Left ventricle myocardium inferior (tissue), 1 donor: Measurements from ENCODE around the gene FETUB. TPM values are rescaled to one million over a fixed set of nuclear protein-coding genes. Genes with fewer than 3 reads are reported as not detected.

ENCODE experiments used
- DNase-seq: peaks from one replicate; pipeline ENCODE4 v3.0.0-alpha.2; 2020
- H3K27ac ChIP-seq: fragments of 200-600 bp; replicated peaks from 2 replicates; pipeline ENCODE4 v1.8.0; 2021
- H3K27me3 ChIP-seq: fragments of 200-600 bp; 2 replicates; pipeline ENCODE4 v1.8.0; 2021; ENCODE audit warnings: low read depth
- H3K36me3 ChIP-seq: fragments of 200-600 bp; 2 replicates; pipeline ENCODE4 v1.8.0; 2021
- H3K4me1 ChIP-seq: fragments of 200-600 bp; 2 replicates; pipeline ENCODE4 v1.8.0; 2021
- H3K4me3 ChIP-seq: fragments of 200-600 bp; 2 replicates; pipeline ENCODE4 v1.8.0; 2021; ENCODE audit warnings: mild to moderate bottlenecking, moderate library complexity
- H3K9me3 ChIP-seq: fragments of 200-600 bp; replicated peaks from 2 replicates; pipeline ENCODE4 v1.8.0; 2021
- intact Hi-C: fragments of 100-400 bp; cut with micrococcal nuclease; formaldehyde crosslinking; loops from one replicate; pipeline ENCODE4 v1.11.0; 2022
- total RNA-seq: library from RNA; stranded (reverse); fragmentation: NEBNext Ultra II Directional; extraction: Animal tissue kit (Norgen Biotek cat#: 25700); gene quantifications from one replicate; pipeline ENCODE4 v1.2.1, GENCODE V29; 2021
- TF ChIP-seq, protein P1 (sequence below): fragments of 200-600 bp; IDR thresholded peaks from 2 replicates; pipeline ENCODE4 v1.8.0; 2021; ENCODE audit warnings: antibody characterized with exemption, mild to moderate bottlenecking, borderline replicate concordance
- donor health status: DM: no; HTN: yes; CAD: no; lungs with severe emphysema.

Gene FETUB
- total RNA-seq, 1 donor from 2014 or later, result not detected

DNA sequence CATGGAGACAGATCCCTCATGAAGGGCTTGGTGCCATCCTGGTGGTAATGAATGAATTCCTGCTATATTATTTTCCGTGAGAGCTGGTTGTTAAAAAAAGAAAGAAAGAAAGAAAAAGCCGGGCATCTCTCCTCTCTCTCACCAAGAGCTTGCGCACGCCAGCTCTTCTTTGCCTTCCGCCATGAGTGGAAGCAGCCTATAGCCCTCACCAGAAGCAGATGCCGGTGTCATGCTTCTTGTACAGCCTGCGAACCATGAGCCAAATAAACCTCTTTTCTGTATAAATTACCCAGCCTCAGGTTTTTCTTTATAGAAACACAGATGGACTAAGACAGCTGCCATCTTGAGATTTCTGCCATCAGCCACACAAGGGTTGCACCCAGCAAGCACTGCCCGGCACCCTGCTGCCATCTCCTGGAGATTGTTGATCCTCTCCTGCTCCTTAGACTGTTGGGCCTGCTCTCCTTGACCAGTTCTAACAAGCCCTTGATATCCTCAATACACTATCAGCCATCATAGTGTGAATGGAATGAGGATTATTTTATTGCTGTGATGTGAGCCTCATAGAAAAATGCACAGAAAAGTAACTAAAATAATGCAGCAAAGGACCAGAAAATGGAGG, 30.8 kb upstream of the FETUB start:
- Histone ChIP-seq H3K27me3 (peaks cover 19% of the 10 kb centered on the region), H3K27ac (no peak overlapping the region), H3K4me1 (no peaks in the 10 kb centered on the region), H3K36me3 (no peaks in the 10 kb centered on the region), H3K9me3 (no peaks in the 10 kb centered on the region), H3K4me3 (no peak overlapping the region)
- TF ChIP-seq, protein P1, sequence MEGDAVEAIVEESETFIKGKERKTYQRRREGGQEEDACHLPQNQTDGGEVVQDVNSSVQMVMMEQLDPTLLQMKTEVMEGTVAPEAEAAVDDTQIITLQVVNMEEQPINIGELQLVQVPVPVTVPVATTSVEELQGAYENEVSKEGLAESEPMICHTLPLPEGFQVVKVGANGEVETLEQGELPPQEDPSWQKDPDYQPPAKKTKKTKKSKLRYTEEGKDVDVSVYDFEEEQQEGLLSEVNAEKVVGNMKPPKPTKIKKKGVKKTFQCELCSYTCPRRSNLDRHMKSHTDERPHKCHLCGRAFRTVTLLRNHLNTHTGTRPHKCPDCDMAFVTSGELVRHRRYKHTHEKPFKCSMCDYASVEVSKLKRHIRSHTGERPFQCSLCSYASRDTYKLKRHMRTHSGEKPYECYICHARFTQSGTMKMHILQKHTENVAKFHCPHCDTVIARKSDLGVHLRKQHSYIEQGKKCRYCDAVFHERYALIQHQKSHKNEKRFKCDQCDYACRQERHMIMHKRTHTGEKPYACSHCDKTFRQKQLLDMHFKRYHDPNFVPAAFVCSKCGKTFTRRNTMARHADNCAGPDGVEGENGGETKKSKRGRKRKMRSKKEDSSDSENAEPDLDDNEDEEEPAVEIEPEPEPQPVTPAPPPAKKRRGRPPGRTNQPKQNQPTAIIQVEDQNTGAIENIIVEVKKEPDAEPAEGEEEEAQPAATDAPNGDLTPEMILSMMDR, result peak; percentile 40
- intact Hi-C loops, result no loop called here
- DNase-seq, result no peak

DNA sequence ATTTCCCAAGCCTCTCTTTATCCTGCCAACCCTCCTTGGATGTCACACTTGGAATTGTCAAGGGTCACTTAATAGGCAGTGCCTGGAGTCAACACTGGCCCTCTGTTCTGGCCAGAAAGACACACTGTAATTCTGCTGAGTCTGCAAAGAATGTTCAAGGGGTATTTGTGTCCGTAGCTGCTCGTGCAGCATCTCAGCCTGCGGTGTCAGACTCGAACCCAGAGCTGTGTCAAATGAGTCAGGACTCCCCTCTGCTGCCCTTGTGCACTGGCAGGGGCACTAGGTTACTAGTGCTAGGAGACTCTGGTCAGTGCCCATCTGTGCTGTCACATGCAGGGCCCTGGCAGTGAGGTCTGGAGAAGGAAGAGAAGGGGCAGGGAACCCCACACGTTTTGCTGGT, 28.1 kb upstream of the FETUB start:
- intact Hi-C loops, result no loop called here
- TF ChIP-seq, protein P1, result no peak
- peaks cover 5% of the 10 kb centered on the region for H3K4me1 ChIP-seq
- no peak overlapping the region for H3K27ac ChIP-seq
- H3K36me3 ChIP-seq, result no peaks in the 10 kb centered on the region
- H3K9me3 ChIP-seq, result no peaks in the 10 kb centered on the region
- DNase-seq, result no peak
- H3K27me3 ChIP-seq, result peaks cover 33% of the 10 kb centered on the region
- no peak overlapping the region for H3K4me3 ChIP-seq

DNA sequence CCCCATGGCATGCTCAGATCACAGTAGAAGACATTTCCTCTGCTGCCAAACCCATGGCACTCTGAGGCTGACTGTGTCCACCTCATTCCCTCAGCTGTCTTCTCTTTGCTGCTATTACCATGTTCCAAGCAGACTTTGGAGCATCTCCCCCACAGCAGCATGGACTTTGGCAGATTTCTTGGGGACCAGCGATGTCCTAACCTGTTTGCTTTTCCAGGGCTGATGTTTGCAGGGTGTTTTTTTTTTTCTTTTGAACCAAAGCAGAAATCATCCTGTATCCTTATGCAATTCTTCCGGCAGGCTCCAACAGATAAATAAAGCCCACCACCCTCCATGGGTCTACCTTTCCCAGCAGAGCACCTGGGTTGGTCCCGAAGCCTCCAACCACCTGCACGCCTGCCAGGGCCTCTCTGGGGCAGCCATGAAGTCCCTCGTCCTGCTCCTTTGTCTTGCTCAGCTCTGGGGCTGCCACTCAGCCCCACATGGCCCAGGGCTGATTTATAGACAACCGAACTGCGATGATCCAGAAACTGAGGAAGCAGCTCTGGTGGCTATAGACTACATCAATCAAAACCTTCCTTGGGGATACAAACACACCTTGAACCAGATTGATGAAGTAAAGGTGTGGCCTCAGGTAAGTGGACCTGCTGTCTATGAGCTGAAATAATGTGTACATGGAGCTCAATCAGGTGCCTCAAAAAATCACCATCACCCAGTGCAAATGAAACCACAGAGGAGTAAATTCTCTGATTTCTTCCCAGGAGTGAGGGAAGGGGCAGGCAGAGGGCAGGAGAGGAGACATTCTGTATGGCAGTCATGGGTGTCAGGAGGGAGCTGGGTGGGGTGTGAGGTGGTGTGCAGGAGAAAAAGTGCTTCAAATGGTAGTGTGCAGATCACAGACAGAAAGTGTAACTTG, 27.2 kb upstream of the FETUB start, which contains the start of gene AHSG:
Gene AHSG (plus strand): TSS at position 340 of the 916 bp plus-strand sequence. CDS start 82 bp downstream, at position 422.
- Histone ChIP-seq H3K27ac (no peak within 1 kb of the TSS), H3K27me3 (peaks cover 42% of the 10 kb centered on the region), H3K9me3 (no peaks in the 10 kb centered on the region), H3K4me3 (no peak within 1 kb of the TSS), H3K4me1 (peaks cover 10% of the 10 kb centered on the region), H3K36me3 (no peaks in the 10 kb centered on the region)
- no peak for DNase-seq
- TF ChIP-seq, protein P1, result no peak
- intact Hi-C loops, result no loop called here

DNA sequence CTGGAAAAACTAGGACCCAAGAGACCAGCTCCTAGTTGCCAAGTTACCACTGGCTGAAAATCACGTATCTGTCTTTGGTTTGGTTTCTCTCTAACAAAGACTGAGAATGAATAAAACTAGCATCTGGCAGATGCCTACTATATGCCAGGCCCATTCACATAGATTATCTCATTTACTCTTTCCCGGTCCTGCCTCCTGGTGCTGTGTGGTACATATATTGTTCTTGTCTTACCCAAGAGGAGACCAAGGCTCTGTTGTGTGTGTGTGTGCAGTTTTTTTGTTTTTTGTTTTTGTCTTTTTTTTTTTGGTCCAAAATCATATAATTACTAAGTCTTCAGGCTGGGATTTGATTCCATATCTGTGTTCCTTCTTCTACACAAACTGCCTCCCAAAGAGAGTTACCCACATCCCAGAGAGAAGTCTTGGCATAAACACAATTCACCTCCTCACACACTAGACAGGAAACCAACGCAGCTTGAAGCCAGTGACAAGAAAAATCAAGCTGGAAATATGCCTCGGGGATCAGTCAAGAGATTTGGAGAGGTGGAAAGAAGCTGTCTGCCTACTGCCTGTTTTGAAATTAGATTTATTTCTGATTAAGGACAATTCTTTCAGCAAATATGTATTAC, 26.4 kb upstream of the FETUB start:
- H3K9me3 ChIP-seq, result no peaks in the 10 kb centered on the region
- H3K36me3 ChIP-seq, result no peaks in the 10 kb centered on the region
- H3K27ac ChIP-seq, result no peak overlapping the region
- intact Hi-C loops, result no loop called here
- H3K4me3 ChIP-seq, result no peak overlapping the region
- no peak for DNase-seq
- TF ChIP-seq, protein P1, result no peak
- peaks cover 49% of the 10 kb centered on the region for H3K27me3 ChIP-seq
- H3K4me1 ChIP-seq, result peaks cover 10% of the 10 kb centered on the region

DNA sequence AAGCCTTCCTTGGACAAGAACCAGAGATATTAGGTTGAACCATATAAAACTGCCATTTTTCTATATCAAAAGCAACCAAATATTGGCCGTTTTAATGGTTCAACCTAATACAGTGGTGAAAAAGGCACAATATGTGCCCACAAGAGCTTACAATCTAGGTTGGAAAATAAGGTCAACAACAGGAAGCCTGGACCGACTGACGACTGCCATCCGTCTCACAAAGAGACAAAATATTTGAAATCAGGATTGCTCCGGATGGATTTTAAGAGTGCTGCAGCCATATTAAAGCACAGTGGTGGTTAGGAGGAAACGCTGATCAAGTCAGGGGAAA, 26.0 kb upstream of the FETUB start:
- no peaks in the 10 kb centered on the region for H3K36me3 ChIP-seq
- H3K27ac ChIP-seq, result no peak overlapping the region
- TF ChIP-seq, protein P1, result no peak
- no peak overlapping the region for H3K4me3 ChIP-seq
- H3K27me3 ChIP-seq, result peaks cover 54% of the 10 kb centered on the region
- DNase-seq, result no peak
- no peaks in the 10 kb centered on the region for H3K9me3 ChIP-seq
- intact Hi-C loops, result no loop called here
- peaks cover 10% of the 10 kb centered on the region for H3K4me1 ChIP-seq
